ENCODE results near the gene TENM4.
"Not testable (repeated sequence)": the region's sequence is repeated elsewhere in the genome, so short reads cannot be mapped to it uniquely, and the experiment has no call there.

Gene TENM4

GRCh38 chr11:78855116-78855515 is 585.7 kb downstream of the TENM4 start:
- no peak for DNase-seq

- no peak for DNase-seq
Measured at GRCh38 chr11:78853521-78853920, 587.3 kb downstream of the TENM4 start.

- DNase-seq, result no peak
Measured at GRCh38 chr11:78851878-78852586, 588.8 kb downstream of the TENM4 start.

DNA sequence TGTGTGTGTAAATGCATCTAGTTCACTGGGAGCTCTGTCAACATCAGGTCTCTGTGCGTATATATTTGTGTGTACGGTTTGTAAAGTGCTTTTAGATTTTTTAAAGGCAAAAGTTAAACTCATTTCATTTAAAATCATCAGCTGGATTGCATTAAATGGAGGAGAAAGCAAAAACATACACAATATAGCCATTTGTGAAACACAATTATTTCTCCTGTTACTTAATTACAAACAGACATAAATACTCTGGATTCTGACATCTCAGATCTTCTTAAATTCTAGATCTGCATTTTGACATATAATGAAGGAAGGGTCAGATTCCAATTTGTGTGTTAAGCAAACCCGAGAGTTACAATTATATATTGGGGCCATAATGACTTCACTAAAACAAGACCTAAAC is 590.8 kb downstream of the TENM4 start:
- DNase-seq, result no peak

DNA sequence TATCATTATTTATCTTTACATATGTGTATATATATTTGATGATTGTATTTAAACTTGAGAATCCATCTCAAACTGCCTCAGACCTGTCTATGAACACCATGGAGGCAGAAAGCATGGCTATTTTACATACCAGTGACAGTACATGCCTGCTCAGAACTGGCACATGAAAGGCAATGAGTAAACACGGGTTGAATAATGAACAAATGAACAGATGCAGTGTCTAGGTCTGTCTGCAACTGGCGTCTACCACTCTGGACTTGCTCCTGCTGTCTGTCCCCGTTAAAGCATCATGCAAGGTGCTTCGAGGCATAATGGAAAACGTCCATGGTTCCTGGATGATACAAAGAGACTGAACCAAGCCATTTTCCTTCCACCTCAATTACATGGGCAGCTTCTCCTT is 594.6 kb downstream of the TENM4 start:
- no peak for DNase-seq

DNA sequence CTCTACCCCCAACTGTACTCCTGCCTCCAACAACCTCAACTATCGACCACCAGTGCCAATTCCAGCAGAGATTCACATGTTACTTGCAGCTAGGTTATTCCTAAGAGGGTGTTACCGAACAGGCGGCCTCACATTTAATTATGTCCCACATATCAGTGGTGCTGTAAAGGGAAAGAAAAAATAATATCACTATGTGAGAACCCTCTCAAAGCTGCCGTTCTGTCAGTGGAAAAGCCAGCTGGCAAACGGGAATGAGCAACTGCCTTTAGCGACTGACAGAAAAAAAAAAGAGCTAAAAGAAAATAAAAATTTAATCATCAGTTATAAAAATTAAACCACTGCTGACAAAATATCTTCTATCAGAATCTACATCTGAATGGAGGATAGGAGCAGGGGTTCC is 595.3 kb downstream of the TENM4 start:
- DNase-seq, result no peak

DNA sequence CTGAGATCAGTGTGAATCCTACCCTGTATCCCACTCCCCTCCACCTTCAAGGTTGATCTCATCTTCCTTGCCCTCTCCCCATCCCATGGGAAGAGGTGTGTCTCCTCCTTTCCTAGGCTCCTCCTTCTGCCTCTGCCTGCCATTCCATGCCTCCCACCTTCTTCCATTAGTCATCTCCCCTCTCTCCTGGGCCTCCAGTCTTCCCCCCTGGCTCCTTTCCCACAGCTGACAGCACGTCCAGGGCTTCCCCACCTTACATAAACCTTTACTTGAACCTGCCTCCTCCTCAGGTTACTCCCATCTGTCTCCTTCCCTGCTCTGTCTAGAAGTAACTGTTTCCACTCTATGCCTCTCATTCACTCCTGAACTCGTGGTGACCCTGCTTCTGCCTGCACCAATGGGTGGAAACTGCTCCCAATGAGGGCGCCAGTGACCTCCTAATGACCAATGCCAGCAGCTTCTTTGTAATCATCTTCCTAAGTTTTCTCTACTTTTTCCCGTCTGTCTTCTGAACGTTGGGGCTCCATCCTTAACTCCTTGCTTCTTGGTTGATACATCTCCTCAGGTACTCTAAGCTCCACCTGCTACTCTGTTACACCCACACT is 599.3 kb downstream of the TENM4 start:
- no peak for DNase-seq

DNA sequence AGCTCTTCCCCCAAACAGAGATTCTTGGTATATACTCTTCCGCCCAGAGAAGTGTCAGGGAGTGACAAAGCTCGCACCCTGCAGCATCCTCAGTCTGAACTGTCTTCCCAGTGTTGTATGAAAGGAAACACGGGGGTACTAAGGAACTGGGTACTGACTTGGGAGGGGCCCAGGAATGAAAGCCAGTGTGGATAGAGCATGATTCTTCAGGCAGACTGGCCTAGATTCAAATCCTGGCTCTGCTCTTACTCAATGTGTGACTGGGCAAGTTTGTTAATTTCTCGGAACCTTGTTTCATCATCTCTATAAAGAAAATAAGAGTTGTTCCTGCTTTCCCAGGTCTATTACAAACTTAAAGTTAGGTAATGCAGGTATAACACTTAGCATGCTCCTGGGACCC is 600.2 kb downstream of the TENM4 start:
- DNase-seq, result no peak

- no peak for DNase-seq
Measured at GRCh38 chr11:78840200-78840599, 600.6 kb downstream of the TENM4 start.

DNA sequence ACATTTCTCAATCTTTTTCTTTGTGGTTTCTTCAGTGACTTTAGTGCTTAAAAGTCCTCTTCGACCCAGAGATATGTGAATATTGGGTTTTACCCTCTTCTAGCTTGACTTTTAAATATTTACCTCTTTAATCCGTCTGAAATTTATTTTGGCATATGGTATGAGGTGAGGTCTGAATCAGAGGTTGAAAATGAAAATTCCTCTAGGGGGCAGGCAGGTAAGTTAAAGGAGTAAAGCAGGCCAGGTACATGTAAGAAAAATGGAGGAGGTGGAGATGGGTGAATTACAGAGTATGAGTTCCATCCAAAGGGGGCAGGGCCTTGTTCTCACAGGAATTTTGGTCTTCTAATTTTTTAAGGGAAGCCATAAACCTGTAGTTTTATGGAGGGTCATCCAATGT is 602.4 kb downstream of the TENM4 start:
- DNase-seq, result no peak

DNA sequence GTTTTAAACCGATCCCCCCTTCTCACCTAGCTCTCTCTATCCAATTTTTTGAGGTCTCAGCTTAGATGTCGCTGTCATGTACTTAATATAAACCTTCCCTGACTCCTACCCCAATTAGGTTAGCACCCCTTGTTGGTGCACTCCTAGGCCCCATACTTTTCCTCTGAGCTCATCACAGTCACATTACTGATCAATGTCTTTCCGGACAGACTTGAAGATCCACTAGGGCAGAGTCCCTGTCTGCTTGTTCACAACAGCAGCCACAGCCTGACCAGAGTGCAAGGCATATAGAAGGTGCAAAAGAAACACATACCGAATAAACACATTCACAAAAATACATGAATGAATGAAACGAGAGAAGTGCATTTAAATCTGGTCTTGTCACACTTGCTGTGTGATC is 605.2 kb downstream of the TENM4 start:
- DNase-seq, result no peak

- DNase-seq, result no peak
Measured at GRCh38 chr11:78834886-78835285, 605.9 kb downstream of the TENM4 start.

- no peak for DNase-seq
Measured at GRCh38 chr11:78833237-78833636, 607.6 kb downstream of the TENM4 start.

- DNase-seq, result no peak
Measured at GRCh38 chr11:78832226-78832947, 608.4 kb downstream of the TENM4 start.

DNA sequence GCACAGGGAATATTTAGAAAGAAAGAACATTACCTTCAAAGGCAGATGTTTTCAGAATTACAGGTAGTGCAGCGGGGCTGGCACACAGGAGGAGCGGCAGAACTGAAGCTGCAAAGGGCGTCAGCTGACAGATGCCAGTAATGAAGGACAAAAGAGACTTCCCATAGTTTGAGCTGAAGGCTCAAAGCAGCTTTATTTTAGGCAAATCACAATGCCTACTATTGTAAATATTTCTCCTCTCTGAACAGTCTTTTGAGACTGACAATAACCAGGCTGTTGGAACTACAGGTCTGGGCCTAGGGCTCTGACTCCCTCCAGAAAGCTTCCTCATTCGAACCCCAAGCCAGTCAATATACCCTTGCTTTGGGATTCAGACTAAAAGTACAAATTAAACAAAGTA is 609.3 kb downstream of the TENM4 start:
- DNase-seq, result no peak

DNA sequence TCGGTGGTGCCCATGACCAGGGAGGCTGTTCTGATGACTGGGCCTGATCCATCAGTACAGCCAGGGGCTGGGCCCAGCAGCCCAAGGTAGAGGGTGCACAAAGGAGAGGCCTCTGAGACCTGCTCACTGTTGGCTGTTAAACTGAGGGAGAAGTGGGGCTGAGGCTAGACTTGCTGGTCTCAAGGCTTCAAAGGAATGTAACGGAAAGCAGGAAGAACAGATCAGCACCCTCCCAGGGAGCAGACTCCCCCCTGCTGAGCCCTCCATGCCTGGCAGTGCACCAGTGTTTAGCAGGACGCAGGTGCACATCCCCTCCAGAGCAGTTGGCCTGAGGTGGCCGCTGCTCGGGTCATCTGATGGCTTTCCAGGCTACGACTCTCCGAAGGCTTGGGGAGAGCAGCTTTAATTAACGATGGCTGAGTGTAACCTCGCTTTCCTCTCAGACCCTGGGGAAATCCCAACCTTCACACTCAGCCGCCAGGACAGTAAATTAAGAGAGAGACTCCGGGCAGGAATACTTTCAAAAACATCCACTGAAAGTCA is 610.5 kb downstream of the TENM4 start:
- DNase-seq, result no peak

DNA sequence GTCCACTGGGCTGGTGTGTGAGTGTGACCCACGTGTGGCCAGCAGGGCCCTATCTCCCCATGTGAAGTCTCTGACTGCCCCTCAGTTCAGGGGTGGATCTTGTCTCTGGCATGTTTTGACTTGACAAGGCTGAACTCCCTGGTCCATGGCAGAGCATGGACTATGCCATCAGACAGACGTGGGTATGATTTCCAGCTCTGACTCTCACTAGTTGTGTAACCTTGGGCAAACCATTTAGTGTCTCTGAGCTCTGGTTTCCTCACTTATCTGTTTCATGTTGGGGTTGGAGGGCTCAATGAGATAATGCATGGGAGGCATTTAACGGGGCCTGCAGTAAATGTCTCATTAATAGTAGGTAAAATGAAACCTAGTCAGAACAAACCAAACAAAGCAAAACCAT is 611.7 kb downstream of the TENM4 start:
- DNase-seq, result no peak

DNA sequence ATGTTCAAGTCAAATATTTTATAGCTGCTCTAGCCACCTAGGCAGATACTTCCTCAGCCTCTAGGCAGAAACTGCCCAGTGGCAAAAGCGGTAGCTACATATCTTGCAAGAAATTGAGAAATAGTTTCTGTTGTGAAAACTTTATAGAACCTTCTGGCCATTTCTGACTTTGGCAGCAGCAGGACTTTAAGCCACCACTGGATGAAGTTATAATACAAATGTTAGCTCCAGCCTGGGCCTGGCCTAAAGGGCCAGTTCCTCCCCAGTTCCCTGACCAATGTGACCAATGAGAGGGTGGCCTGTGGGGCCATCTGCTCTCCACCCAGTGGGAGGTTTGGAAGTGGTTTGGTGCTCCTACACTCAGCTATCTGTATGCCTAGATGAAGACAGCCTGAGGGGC is 612.2 kb downstream of the TENM4 start:
- DNase-seq, result no peak

GRCh38 chr11:78827291-78827690 is 613.5 kb downstream of the TENM4 start:
- DNase-seq, result not testable (repeated sequence)

GRCh38 chr11:78825591-78826020 is 615.2 kb downstream of the TENM4 start:
- no peak for DNase-seq

DNA sequence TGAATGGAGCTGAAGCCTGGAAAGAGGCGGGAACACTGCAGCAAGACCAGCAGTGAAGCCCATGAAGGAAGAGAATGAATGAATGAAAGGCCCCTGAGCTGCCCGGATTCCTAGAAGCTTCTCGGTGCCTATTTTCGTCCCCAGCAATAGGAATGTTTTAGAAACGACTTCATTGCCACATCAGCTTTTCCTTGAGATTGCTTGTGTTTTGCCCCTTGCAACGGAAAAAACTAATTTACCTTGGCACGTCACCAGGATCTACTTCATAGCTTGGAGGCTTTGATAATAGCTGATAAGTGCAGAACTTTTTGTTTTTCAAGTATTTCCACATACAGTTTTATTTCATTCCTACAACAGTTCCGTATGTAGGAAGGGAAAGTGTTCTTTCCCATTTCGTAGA is 617.2 kb downstream of the TENM4 start:
- DNase-seq, result no peak

DNA sequence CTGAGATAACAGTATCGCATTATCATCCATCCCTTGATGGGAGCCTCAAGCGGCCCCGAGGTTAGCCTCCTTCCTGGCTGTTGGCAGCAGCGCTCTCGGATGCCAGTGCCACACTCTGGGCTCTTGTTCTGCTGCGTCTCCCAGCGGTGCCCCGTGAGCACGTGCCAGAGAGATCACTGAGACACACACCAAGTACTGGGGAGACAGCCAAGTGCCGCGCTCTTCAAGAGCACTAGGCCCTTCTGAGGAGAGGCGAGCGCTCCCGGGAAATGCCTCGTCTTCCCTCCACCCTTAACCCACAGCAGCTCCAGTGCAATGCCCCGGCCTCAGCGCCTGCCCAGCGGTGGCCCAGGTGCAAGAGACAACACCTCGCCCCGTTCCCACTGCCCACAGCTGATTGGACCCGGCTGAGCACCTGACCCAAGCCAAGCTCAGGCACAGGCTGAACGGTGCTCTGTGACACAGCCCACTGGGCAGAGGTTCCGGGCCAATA is 617.9 kb downstream of the TENM4 start:
- DNase-seq, result no peak

DNA sequence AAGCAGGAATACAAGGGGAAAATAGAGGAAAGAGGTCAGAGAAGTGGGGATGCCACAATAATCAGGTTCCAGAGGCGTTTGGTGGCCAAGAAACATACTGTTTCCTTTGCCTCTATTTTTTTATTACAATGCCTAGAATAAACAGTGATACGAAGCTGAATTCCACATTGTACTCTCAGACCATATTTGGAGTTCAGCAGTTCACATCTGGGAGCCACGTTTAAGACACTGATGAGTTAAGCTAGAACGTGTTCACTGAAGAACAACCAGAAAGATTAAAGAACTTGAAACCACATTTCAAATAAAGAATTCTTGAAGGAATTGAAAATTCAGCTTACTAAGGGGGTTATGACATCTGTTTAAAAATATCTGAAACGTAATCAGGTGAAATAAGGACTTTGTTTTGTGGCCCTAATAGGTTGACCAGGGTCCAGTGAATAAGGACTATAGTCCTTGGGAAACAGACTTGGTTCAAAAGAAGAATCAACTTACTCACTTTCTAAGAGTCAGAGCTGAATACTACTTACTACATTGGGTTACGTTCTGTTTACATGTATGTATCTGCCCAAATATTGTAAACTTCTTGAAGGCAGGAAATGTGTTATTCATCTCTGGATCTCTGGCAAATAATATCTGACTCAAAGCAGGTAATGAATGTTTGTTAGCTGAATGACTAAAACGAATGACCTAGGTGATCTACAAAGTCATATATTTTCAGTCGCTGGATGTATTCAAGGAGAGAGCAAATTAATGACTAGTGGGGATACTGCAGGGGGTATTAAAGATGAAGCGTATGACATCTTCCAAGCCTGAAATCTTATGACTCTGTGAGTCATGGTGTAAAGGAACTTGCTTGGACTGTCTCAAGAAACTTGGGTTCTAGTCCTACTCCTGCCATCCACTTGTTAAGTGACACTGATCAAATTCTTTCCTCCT is 619.2 kb downstream of the TENM4 start:
- no peak for DNase-seq
